HEK293T (cell line): ENCODE data around the gene CCNY.

Experiments
- CTCF ChIA-PET: fragments of 350-600 bp; formaldehyde crosslinking; extraction: SDS; loops from one replicate; lab custom pipeline; 2021; ENCODE audit warnings: antibody characterized with exemption, inconsistent platforms; lab: Yijun Ruan, JAX
- POLR2A ChIA-PET: fragments of 350-600 bp; formaldehyde crosslinking; extraction: SDS; loops from one replicate; lab custom pipeline; 2020; ENCODE audit warnings: antibody characterized with exemption, inconsistent platforms; lab: Yijun Ruan, JAX
- DNase-seq: peaks from one replicate; pipeline ENCODE4 v3.0.0; 2012; ENCODE audit warnings: mixed read lengths; ENCODE audit errors: extremely low spot score
- ARNT ChIP-seq: fragments of 450-650 bp; IDR thresholded peaks from 2 replicates; pipeline ENCODE4 v1.6.1; 2017; ENCODE audit warnings: mild to moderate bottlenecking
- BHLHE40 ChIP-seq: fragments of 450-650 bp; IDR thresholded peaks from 2 replicates; pipeline ENCODE4 v1.6.1; 2016; ENCODE audit warnings: mild to moderate bottlenecking, moderate library complexity, borderline replicate concordance
- CTBP1 ChIP-seq: fragments of 450-650 bp; IDR thresholded peaks from 2 replicates; pipeline ENCODE4 v1.6.1; 2016; ENCODE audit warnings: borderline replicate concordance
- ELF4 ChIP-seq: fragments of 450-650 bp; IDR thresholded peaks from 2 replicates; pipeline ENCODE4 v1.6.1; 2017; ENCODE audit warnings: antibody characterized with exemption
- FOXA1 ChIP-seq: fragments of 450-650 bp; IDR thresholded peaks from 2 replicates; pipeline ENCODE4 v1.6.1; 2016; ENCODE audit warnings: mild to moderate bottlenecking
- FOXK2 ChIP-seq: fragments of 450-650 bp; IDR thresholded peaks from 2 replicates; pipeline ENCODE4 v1.6.1; 2016; ENCODE audit warnings: mild to moderate bottlenecking
- FOXM1 ChIP-seq: fragments of 450-650 bp; IDR thresholded peaks from 2 replicates; pipeline ENCODE4 v1.6.1; 2017; ENCODE audit warnings: mild to moderate bottlenecking, borderline replicate concordance
- HDGF ChIP-seq: fragments of 450-650 bp; IDR thresholded peaks from 2 replicates; pipeline ENCODE4 v1.6.1; 2017; ENCODE audit warnings: antibody characterized with exemption, borderline replicate concordance
- L3MBTL2 ChIP-seq: fragments of 450-650 bp; conservative IDR thresholded peaks from 2 replicates; pipeline ENCODE4 v1.6.1; 2016; ENCODE audit warnings: mild to moderate bottlenecking
- LEF1 ChIP-seq: fragments of 450-650 bp; IDR thresholded peaks from 2 replicates; pipeline ENCODE4 v1.6.1; 2017; ENCODE audit warnings: mild to moderate bottlenecking, borderline replicate concordance
- NFRKB ChIP-seq: fragments of 450-650 bp; IDR thresholded peaks from 2 replicates; pipeline ENCODE4 v1.6.1; 2016; ENCODE audit warnings: mild to moderate bottlenecking, moderate library complexity
- PKNOX1 ChIP-seq: fragments of 450-650 bp; IDR thresholded peaks from 2 replicates; pipeline ENCODE4 v1.6.1; 2016
- SP1 ChIP-seq: fragments of 450-650 bp; IDR thresholded peaks from 2 replicates; pipeline ENCODE4 v1.6.1; 2017
- SUZ12 ChIP-seq: fragments of 450-650 bp; IDR thresholded peaks from 2 replicates; pipeline ENCODE4 v1.6.1; 2016; ENCODE audit warnings: mild to moderate bottlenecking
- TARDBP ChIP-seq: fragments of 450-650 bp; IDR thresholded peaks from 2 replicates; pipeline ENCODE4 v1.6.1; 2016
- ZNF384 ChIP-seq: fragments of 450-650 bp; IDR thresholded peaks from 2 replicates; pipeline ENCODE4 v1.6.1; 2016

The CCNY gene

GRCh38 chr10:35409094-35409582 lies 72.8 kb downstream of the CCNY start:
- ChIA-PET POLR2A (interaction anchor here (1.3 kb wide), 1 partner anchor 9 kb away, joined by 4 read pairs; no protein-coding TSS in a partner anchor), CTCF (no interaction called here)
- DNase-seq: no peak
- TF ChIP-seq NFRKB: no peak
- TF ChIP-seq ARNT: no peak
- TF ChIP-seq FOXA1: no peak
- no peak for TF ChIP-seq BHLHE40
- TF ChIP-seq LEF1: no peak
- TF ChIP-seq FOXK2: no peak
- TF ChIP-seq FOXM1: no peak
- no peak for TF ChIP-seq ZNF384
- TF ChIP-seq PKNOX1: no peak
- TF ChIP-seq ELF4: no peak
- no peak for TF ChIP-seq SP1

- DNase-seq: no peak
- ChIA-PET POLR2A (no interaction called here), CTCF (no interaction called here)
- TF ChIP-seq FOXM1 (no peak), FOXK2 (no peak), ZNF384 (no peak), ARNT (no peak), BHLHE40 (no peak), TARDBP (no peak), HDGF (no peak), SP1 (no peak)
These were observed 73.5 kb downstream of the CCNY start for GRCh38 chr10:35409808-35410207.

GRCh38 chr10:35412003-35412723 lies 75.9 kb downstream of the CCNY start:
- ChIA-PET POLR2A (no interaction called here), CTCF (no interaction called here)
- TF ChIP-seq CTBP1 (no peak), ELF4 (no peak), ARNT (no peak), TARDBP (no peak), SUZ12 (no peak), FOXA1 (no peak), LEF1 (no peak), L3MBTL2 (no peak), FOXM1 (no peak), NFRKB (no peak), BHLHE40 (no peak), SP1 (no peak), ZNF384 (no peak), FOXK2 (no peak)
- DNase-seq: no peak

- POLR2A ChIA-PET: no interaction called here
- CTCF ChIA-PET: no interaction called here
These were observed 76.7 kb downstream of the CCNY start for GRCh38 chr10:35412900-35413491.

GRCh38 chr10:35413985-35414861 lies 77.9 kb downstream of the CCNY start:
- CTCF ChIA-PET: no interaction called here
- POLR2A ChIA-PET: interaction anchor here (1.1 kb wide), 1 partner anchor 40 kb away, joined by 3 read pairs; no protein-coding TSS in a partner anchor
- no peak for DNase-seq
- TF ChIP-seq HDGF (no peak), FOXM1 (no peak), CTBP1 (no peak), ARNT (no peak), TARDBP (no peak), SP1 (no peak), FOXK2 (no peak), NFRKB (no peak), ELF4 (no peak), LEF1 (no peak), L3MBTL2 (no peak), BHLHE40 (no peak), ZNF384 (no peak), PKNOX1 (no peak), FOXA1 (no peak), SUZ12 (no peak)

More at GRCh38 chr10:35412900-35413491, 76.7 kb downstream of the CCNY start:
- no peak for DNase-seq
- TF ChIP-seq LEF1 (no peak), FOXM1 (no peak), ARNT (no peak), ELF4 (no peak), NFRKB (no peak), HDGF (no peak), FOXA1 (no peak), BHLHE40 (no peak), FOXK2 (no peak), CTBP1 (no peak), PKNOX1 (no peak), SUZ12 (no peak), SP1 (no peak), ZNF384 (no peak), TARDBP (no peak), L3MBTL2 (no peak)
